Measurements from ENCODE around the gene CNTNAP2. TPM values are rescaled to one million over a fixed set of nuclear protein-coding genes. Genes with fewer than 3 reads are reported as not detected.

CNTNAP2 gene
- total and polyA plus RNA-seq, 2 of the 8 experiments (the other 6 are each of a cell fraction or from before 2014, with no cell fraction given), result 27.9 to 71.0 TPM

DNA sequence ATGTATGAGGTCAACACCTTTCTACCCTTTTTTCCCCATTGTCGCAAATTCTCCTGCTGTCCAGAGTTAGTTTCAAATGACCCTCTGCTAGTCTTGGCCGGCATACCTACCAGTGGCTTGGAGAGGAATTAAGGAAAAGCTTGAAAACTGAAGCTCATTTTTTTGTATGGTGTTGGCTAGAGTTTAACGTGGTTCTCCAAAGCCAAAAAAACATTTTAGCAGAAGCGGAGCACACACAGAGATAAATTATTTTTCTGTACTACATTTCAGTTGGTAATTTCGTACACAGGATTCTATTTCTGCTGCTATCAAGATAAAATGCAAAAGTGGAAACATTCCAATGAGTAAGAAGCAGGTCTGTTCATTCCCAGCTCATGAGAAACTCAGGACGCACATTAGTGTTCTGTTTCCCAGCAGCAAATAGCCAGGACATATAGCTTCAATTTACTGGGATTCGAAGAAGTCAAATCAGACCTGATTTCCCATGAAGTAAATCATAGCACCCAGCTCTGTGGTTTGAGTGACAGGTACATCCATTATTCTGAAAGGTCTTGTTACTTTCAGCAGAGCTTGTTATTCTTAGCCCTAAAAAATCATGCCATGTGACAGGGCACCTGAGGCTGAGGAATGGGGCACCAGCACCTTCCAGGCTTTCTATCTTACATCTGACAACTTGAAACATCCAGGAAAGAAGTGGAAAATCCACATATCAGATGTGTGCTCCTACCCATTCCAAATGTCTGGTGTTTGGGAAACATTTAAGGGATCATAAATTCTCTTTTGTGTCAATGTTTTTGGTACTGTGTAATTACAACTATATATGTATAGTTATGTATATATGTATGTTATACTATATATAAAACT lies 2258.0 kb downstream of the CNTNAP2 start:
- Histone ChIP-seq H3K27me3 (replicated peaks in 1 of 4; ENCODE audit: control insufficient read depth in 3 of 4, extremely low read depth in 1 of 4, insufficient read depth in 3 of 4, low read length in 3 of 4) (no peaks in the 10 kb centered on the region), H3K14ac (ENCODE audit: insufficient read length) (no peak overlapping the region), H4K8ac (ENCODE audit: extremely low read depth, insufficient read depth, low read length) (no peak overlapping the region), H2BK15ac (ENCODE audit: low read length) (no peak overlapping the region), H3K79me2 (ENCODE audit: control insufficient read depth in 1 of 2, insufficient read depth in 2 of 2, low read length in 2 of 2) (peaks cover 0 to 2% of the 10 kb centered on the region in 2 experiments; a peak in 1 of 4 replicates), H3K4ac (replicated peaks; ENCODE audit: insufficient read length, low read depth, low read length) (peak overlapping the region; percentile 27), H3K23me2 (ENCODE audit: low read depth, low read length) (no peaks in the 10 kb centered on the region), H4K91ac (replicated peaks; ENCODE audit: insufficient read length, low read length) (no peak overlapping the region), H3K18ac (ENCODE audit: extremely low read depth, low read length) (no peak overlapping the region), H2BK12ac (ENCODE audit: low read depth, low read length) (no peak overlapping the region), H3K9ac (replicated peaks in 1 of 4; ENCODE audit: extremely low read depth in 1 of 4, low read depth in 3 of 4, low read length in 3 of 4) (no peak overlapping the region), H2BK20ac (ENCODE audit: low read length) (no peak overlapping the region), H4K20me1 (replicated peaks in 1 of 2; ENCODE audit: control insufficient read depth in 1 of 2, insufficient read depth in 2 of 2, low read length in 2 of 2) (peaks cover 0 to 2% of the 10 kb centered on the region in 2 experiments), H4K5ac (ENCODE audit: insufficient read length, low read depth, low read length) (no peak overlapping the region), H3K4me2 (ENCODE audit: insufficient read depth in 1 of 2, low read depth in 2 of 2, low read length in 2 of 2) (no peak overlapping the region), H3K9me3 (ENCODE audit: insufficient read depth in 2 of 2, low read depth in 1 of 2, low read length in 1 of 2) (no peaks in the 10 kb centered on the region), H3K4me3 (ENCODE audit: extremely low read depth in 1 of 4, insufficient read depth in 2 of 4, low read depth in 3 of 4, low read length in 4 of 4) (no peak overlapping the region), H2AFZ (ENCODE audit: low read length) (no peak overlapping the region), H2BK5ac (ENCODE audit: low read depth, low read length) (no peak overlapping the region), H3K36me3 (ENCODE audit: control insufficient read depth in 2 of 4, insufficient read depth in 4 of 4, low read length in 3 of 4) (no peaks in the 10 kb centered on the region), H3K79me1 (ENCODE audit: low read depth, low read length) (no peaks in the 10 kb centered on the region), H2AK5ac (ENCODE audit: low read depth, low read length) (no peak overlapping the region), H2BK120ac (replicated peaks; ENCODE audit: low read depth, low read length) (no peak overlapping the region), H3K23ac (ENCODE audit: insufficient read length) (no peak overlapping the region), H3K4me1 (replicated peaks in 1 of 4; ENCODE audit: control insufficient read depth in 3 of 4, insufficient read depth in 4 of 4, low read length in 3 of 4) (peaks cover 0 to 4% (median 0%) of the 10 kb centered on the region in 4 experiments; a peak in 1 of 7 replicates), H3K56ac (replicated peaks; ENCODE audit: insufficient read length, low read depth, low read length) (no peak overlapping the region), H3K27ac (ENCODE audit: low read depth, low read length) (no peak overlapping the region)
- POLR2A ChIA-PET (ENCODE audit: partially characterized antibody), result no interaction called here
- no peak for TF ChIP-seq CTCF (IDR thresholded peaks at IDR 0.05; ENCODE audit: control extremely low read depth in 1 of 3, insufficient read depth in 1 of 3, low read depth in 1 of 3, low read length in 3 of 3)
- no peak for TF ChIP-seq SIN3A (conservative IDR thresholded peaks at IDR 0.05 in 1 of 2, IDR thresholded peaks at IDR 0.05 in 1 of 2; ENCODE audit: low read depth in 1 of 2, low read length in 2 of 2)
- TF ChIP-seq SRF (IDR thresholded peaks at IDR 0.05; ENCODE audit: low read depth, low read length), result no peak
- CTCF ChIA-PET (ENCODE audit: partially characterized antibody), result interaction anchor here (0.7 to 1.1 kb wide), 3 partner anchors 10 to 112 kb away, joined by 3 to 5 read pairs (median 5); no protein-coding TSS in a partner anchor
- FAIRE-seq (peak; percentile 13), DNase-seq (ENCODE audit: low read depth in 1 of 2, low spot score in 2 of 2) (peak in 1 of 2 experiments; percentile 14)
- 93% methylated on average over 7 of the region's 7 CpGs; no CpG with 5 or more reads in 1 of the 2 experiments for WGBS, 2 experiments (ENCODE audit: extremely low coverage in 1 of 2, insufficient coverage in 1 of 2, insufficient read length in 1 of 2, insufficient replicate concordance in 2 of 2, low coverage in 1 of 2, low lambda C conversion rate in 2 of 2, missing lambda C conversion rate in 1 of 2)
